OCI-LY1 (cell line): ENCODE results near the gene OSMR.
A peak's percentile ranks its signal among the peaks of the same experiment; 100 is the strongest.

ENCODE experiments used
- H2AFZ ChIP-seq: fragments of 200-600 bp; sonication (generic), shearing (Covaris generic); 2 replicates; pipeline ENCODE4 v1.6.0; 2014; ENCODE audit warnings: antibody characterized with exemption, mild to moderate bottlenecking, low read length
- H3F3A ChIP-seq: fragments of 200-600 bp; sonication (generic), shearing (Covaris generic); 2 replicates; pipeline ENCODE4 v1.6.0; 2014; ENCODE audit warnings: mild to moderate bottlenecking, antibody characterized with exemption, low read length, moderate library complexity; ENCODE audit not compliant: insufficient read depth
- H3K27ac ChIP-seq: fragments of 200-600 bp; sonication (generic); 2 replicates; pipeline ENCODE4 v1.5.1; 2014; ENCODE audit warnings: low read length, mixed run types, mild to moderate bottlenecking, low read depth; ENCODE audit not compliant: poor library complexity, severe bottlenecking
- H3K27me3 ChIP-seq: fragments of 200-600 bp; sonication (generic); 2 replicates; pipeline ENCODE4 v1.6.0; 2014; ENCODE audit warnings: antibody characterized with exemption, mild to moderate bottlenecking, low read length, moderate library complexity; ENCODE audit not compliant: insufficient read depth
- H3K36me3 ChIP-seq: fragments of 200-600 bp; sonication (generic); 2 replicates; pipeline ENCODE4 v1.6.1; 2014; ENCODE audit warnings: mild to moderate bottlenecking, antibody characterized with exemption, low read length, moderate library complexity, mixed read lengths; ENCODE audit not compliant: insufficient read depth
- H3K4me1 ChIP-seq: fragments of 200-600 bp; sonication (generic); 2 replicates; pipeline ENCODE4 v1.5.1; 2014; ENCODE audit warnings: mild to moderate bottlenecking, low read length, moderate library complexity; ENCODE audit not compliant: insufficient read depth, severe bottlenecking
- H3K4me2 ChIP-seq: fragments of 200-600 bp; sonication (generic), shearing (Covaris generic); 2 replicates; pipeline ENCODE4 v1.6.1; 2014; ENCODE audit warnings: low read length
- H3K4me3 ChIP-seq: fragments of 200-600 bp; sonication (generic); 2 replicates; pipeline ENCODE4 v1.5.1; 2014; ENCODE audit warnings: low read length, low read depth, mild to moderate bottlenecking, mixed read lengths; ENCODE audit not compliant: poor library complexity, severe bottlenecking
- H3K79me2 ChIP-seq: fragments of 200-600 bp; shearing (Covaris generic); 2 replicates; pipeline ENCODE4 v1.6.1; 2016; ENCODE audit warnings: mixed run types, low read length, mixed read lengths; ENCODE audit not compliant: insufficient read depth
- H3K9ac ChIP-seq: fragments of 200-600 bp; sonication (generic), shearing (Covaris generic); 2 replicates; pipeline ENCODE4 v1.6.1; 2014; ENCODE audit warnings: mild to moderate bottlenecking, low read length, mixed read lengths
- H3K9me2 ChIP-seq: fragments of 200-600 bp; sonication (generic), shearing (Covaris generic); 2 replicates; pipeline ENCODE4 v1.6.1; 2014; ENCODE audit warnings: low read depth, mild to moderate bottlenecking, low read length, mixed read lengths
- H3K9me3 ChIP-seq: fragments of 200-600 bp; shearing (Covaris generic); 2 replicates; pipeline ENCODE4 v1.6.1; 2014; ENCODE audit warnings: low read length, mixed read lengths
- H4K20me1 ChIP-seq: fragments of 200-600 bp; sonication (generic), shearing (Covaris generic); 2 replicates; pipeline ENCODE4 v1.6.0; 2016; ENCODE audit warnings: mild to moderate bottlenecking, low read length; ENCODE audit not compliant: insufficient read depth
- EZH2 ChIP-seq: fragments of 200-600 bp; sonication (generic), shearing (Covaris generic); IDR thresholded peaks from 2 replicates; pipeline ENCODE4 v1.8.0; 2017; ENCODE audit warnings: borderline replicate concordance, mixed run types, mild to moderate bottlenecking, antibody characterized with exemption, low read length, moderate library complexity, mixed read lengths
- TF ChIP-seq, protein P1 (sequence below): fragments of 200-600 bp; sonication (generic), shearing (Covaris generic); IDR thresholded peaks from 2 replicates; pipeline ENCODE4 v1.5.1; 2017; ENCODE audit warnings: mild to moderate bottlenecking, antibody characterized with exemption, low read length, moderate library complexity, mixed read lengths

The OSMR gene

DNA sequence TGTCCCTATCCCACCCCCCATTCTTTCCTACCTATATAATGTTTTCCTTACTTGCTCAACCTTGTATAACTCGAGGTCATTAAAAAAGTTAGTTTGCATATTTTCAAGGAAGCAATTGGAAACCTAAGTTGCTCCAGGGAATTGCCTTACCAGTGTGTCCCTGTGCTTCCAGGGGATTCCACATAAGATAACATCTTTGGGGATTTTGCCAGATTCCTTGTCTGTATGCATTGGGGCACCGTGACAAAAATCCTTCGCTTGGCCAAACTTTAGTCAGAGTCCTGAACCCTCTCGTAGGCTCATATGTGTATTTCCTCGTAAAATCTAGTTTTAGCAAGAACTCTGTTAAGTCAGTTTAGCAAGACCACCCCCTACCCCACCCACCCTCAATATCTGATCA lies 14.7 kb upstream of the OSMR start:
- Histone ChIP-seq H3K9ac (no peak overlapping the region), H2AFZ (no peak overlapping the region), H3K9me2 (no peaks in the 10 kb centered on the region), H3K9me3 (no peaks in the 10 kb centered on the region), H3F3A (no peaks in the 10 kb centered on the region), H3K4me3 (no peak overlapping the region), H4K20me1 (no peaks in the 10 kb centered on the region), H3K4me1 (no peaks in the 10 kb centered on the region), H3K79me2 (no peaks in the 10 kb centered on the region), H3K27ac (no peak overlapping the region), H3K4me2 (no peak overlapping the region), H3K36me3 (no peaks in the 10 kb centered on the region), H3K27me3 (no peaks in the 10 kb centered on the region)
- no peak for TF ChIP-seq EZH2
- TF ChIP-seq, protein P1, sequence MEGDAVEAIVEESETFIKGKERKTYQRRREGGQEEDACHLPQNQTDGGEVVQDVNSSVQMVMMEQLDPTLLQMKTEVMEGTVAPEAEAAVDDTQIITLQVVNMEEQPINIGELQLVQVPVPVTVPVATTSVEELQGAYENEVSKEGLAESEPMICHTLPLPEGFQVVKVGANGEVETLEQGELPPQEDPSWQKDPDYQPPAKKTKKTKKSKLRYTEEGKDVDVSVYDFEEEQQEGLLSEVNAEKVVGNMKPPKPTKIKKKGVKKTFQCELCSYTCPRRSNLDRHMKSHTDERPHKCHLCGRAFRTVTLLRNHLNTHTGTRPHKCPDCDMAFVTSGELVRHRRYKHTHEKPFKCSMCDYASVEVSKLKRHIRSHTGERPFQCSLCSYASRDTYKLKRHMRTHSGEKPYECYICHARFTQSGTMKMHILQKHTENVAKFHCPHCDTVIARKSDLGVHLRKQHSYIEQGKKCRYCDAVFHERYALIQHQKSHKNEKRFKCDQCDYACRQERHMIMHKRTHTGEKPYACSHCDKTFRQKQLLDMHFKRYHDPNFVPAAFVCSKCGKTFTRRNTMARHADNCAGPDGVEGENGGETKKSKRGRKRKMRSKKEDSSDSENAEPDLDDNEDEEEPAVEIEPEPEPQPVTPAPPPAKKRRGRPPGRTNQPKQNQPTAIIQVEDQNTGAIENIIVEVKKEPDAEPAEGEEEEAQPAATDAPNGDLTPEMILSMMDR = no peak

DNA sequence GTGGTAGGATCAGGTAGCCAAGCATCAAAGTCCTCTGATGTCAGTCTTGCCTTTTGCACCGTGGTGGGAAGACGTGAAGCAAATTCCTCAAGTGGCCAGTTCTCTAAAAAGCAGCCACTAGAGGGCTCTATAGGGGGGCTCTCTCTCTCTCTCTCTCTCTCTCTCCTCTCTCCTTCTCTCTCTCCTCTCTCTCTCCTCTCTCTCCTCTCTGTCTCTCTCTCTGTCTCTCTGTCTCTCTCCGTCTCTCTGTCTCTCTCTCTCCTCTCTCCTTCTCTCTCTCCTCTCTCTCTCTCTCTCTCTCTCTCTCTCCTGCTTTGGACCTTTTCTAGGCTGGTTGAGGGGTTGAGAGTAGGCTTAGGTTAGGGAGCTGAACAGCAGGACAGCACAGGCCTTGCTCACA lies 13.9 kb upstream of the OSMR start:
- H3K4me3 ChIP-seq = no peak overlapping the region
- no peaks in the 10 kb centered on the region for H4K20me1 ChIP-seq
- H3K27me3 ChIP-seq = no peaks in the 10 kb centered on the region
- no peaks in the 10 kb centered on the region for H3K79me2 ChIP-seq
- H3K9ac ChIP-seq = no peak overlapping the region
- no peak overlapping the region for H3K4me2 ChIP-seq
- H3K9me3 ChIP-seq = no peaks in the 10 kb centered on the region
- H2AFZ ChIP-seq = no peak overlapping the region
- TF ChIP-seq, protein P1 = peak; percentile 47
- no peak for TF ChIP-seq EZH2
- H3F3A ChIP-seq = no peaks in the 10 kb centered on the region
- H3K9me2 ChIP-seq = no peaks in the 10 kb centered on the region
- no peak overlapping the region for H3K27ac ChIP-seq
- H3K36me3 ChIP-seq = no peaks in the 10 kb centered on the region
- no peaks in the 10 kb centered on the region for H3K4me1 ChIP-seq

DNA sequence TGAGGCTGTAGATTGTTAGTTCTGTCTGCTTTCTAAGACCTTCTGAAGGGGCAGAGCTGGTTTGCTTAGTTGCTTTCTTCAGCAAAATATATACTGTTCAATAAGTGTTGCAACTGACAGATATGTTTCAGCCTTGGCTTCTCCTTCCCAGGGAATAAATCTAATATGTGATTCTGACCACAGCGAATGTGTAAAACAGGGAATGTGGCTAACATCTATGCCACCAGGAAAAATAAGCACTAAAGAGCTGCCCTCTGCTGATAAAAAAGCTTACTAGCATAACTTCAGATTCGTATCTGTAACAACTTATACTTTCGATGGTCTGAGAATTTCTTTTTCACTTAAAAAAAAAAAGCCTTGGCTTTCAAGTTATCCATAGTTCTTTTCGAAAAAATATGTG lies 13.0 kb upstream of the OSMR start:
- no peak for TF ChIP-seq EZH2
- TF ChIP-seq, protein P1 = no peak
- Histone ChIP-seq H3K36me3 (no peaks in the 10 kb centered on the region), H3K27ac (no peak overlapping the region), H3K4me3 (no peak overlapping the region), H3K9me3 (no peaks in the 10 kb centered on the region), H3F3A (no peaks in the 10 kb centered on the region), H4K20me1 (no peaks in the 10 kb centered on the region), H3K79me2 (no peaks in the 10 kb centered on the region), H3K9ac (no peak overlapping the region), H3K9me2 (no peaks in the 10 kb centered on the region), H3K4me2 (no peak overlapping the region), H3K4me1 (no peaks in the 10 kb centered on the region), H3K27me3 (no peaks in the 10 kb centered on the region), H2AFZ (no peak overlapping the region)
